ENCODE measurements around the gene PRR16.
A peak's percentile ranks its signal among the peaks of the same experiment; 100 is the strongest.
"Not testable (repeated sequence)": the region's sequence is repeated elsewhere in the genome, so short reads cannot be mapped to it uniquely, and the experiment has no call there.

The PRR16 gene

GRCh38 chr5:120463991-120464626 is at the start of gene PRR16:
Gene PRR16 (plus strand): TSS chr5:120464300.
- peak; percentile 26 to 94 (median 60) for DNase-seq
- intact Hi-C loops (cut with DNase I): no loop called here

GRCh38 chr5:120415985-120416384 is 48.1 kb upstream of the PRR16 start:
- no peak for DNase-seq
- intact Hi-C loops (cut with DNase I): no loop called here

- intact Hi-C loops (cut with DNase I): no loop called here
- DNase-seq: no peak
These were observed 45.0 kb upstream of the PRR16 start for GRCh38 chr5:120419127-120419526.

GRCh38 chr5:120426633-120427275 is 37.3 kb upstream of the PRR16 start:
- intact Hi-C loops (cut with DNase I): not testable (repeated sequence)
- DNase-seq: peak in 1 of 10 donors; percentile 59

GRCh38 chr5:120430572-120430971 is 33.5 kb upstream of the PRR16 start:
- intact Hi-C loops (cut with DNase I): no loop called here
- DNase-seq: no peak

- no peak for DNase-seq
- intact Hi-C loops (cut with DNase I): no loop called here
These were observed 31.2 kb upstream of the PRR16 start for GRCh38 chr5:120432861-120433260.

GRCh38 chr5:120435129-120435528 is 29.0 kb upstream of the PRR16 start:
- intact Hi-C loops (cut with DNase I): no loop called here
- DNase-seq: no peak

GRCh38 chr5:120436996-120437395 is 27.1 kb upstream of the PRR16 start:
- DNase-seq: no peak
- intact Hi-C loops (cut with DNase I): no loop called here

- intact Hi-C loops (cut with DNase I): no loop called here
- DNase-seq: no peak
These were observed 21.4 kb upstream of the PRR16 start for GRCh38 chr5:120442694-120443093.

- no peak for DNase-seq
- intact Hi-C loops (cut with DNase I): no loop called here
These were observed 20.5 kb upstream of the PRR16 start for GRCh38 chr5:120443607-120444006.

- DNase-seq: no peak
- intact Hi-C loops (cut with DNase I): no loop called here
These were observed 18.0 kb upstream of the PRR16 start for GRCh38 chr5:120446068-120446492.

GRCh38 chr5:120446901-120447300 is 17.2 kb upstream of the PRR16 start:
- no peak for DNase-seq
- intact Hi-C loops (cut with DNase I): no loop called here

GRCh38 chr5:120447706-120448239 is 16.3 kb upstream of the PRR16 start:
- DNase-seq: no peak
- intact Hi-C loops (cut with DNase I): no loop called here

- intact Hi-C loops (cut with DNase I): no loop called here
- DNase-seq: no peak
These were observed 14.6 kb upstream of the PRR16 start for GRCh38 chr5:120449501-120449900.

- DNase-seq: peak in 3 of 10 donors; percentile 43 to 59 (median 46)
- intact Hi-C loops (cut with DNase I): no loop called here
These were observed 13.2 kb upstream of the PRR16 start for GRCh38 chr5:120450910-120451309.

- peak in 1 of 10 donors; percentile 52 for DNase-seq
- intact Hi-C loops (cut with DNase I): no loop called here
These were observed 12.7 kb upstream of the PRR16 start for GRCh38 chr5:120451445-120451844.

GRCh38 chr5:120452471-120452870 is 11.6 kb upstream of the PRR16 start:
- intact Hi-C loops (cut with DNase I): no loop called here
- DNase-seq: no peak

- intact Hi-C loops (cut with DNase I): no loop called here
- no peak for DNase-seq
These were observed 9.9 kb upstream of the PRR16 start for GRCh38 chr5:120454094-120454798.

- DNase-seq: no peak
- intact Hi-C loops (cut with DNase I): no loop called here
These were observed 8.1 kb upstream of the PRR16 start for GRCh38 chr5:120456006-120456405.

- intact Hi-C loops (cut with DNase I): no loop called here
- peak in 8 of 10 donors; percentile 41 to 90 (median 57) for DNase-seq
These were observed 6.1 kb upstream of the PRR16 start for GRCh38 chr5:120457839-120458507.

GRCh38 chr5:120458508-120458847 is 5.6 kb upstream of the PRR16 start:
- DNase-seq; intact Hi-C loops (cut with DNase I): not testable (repeated sequence)
